HepG2 (cell line): ENCODE results near the gene SMYD4.

Experiments used
- ARHGAP35 ChIP-seq: sonication (generic); formaldehyde crosslinking; IDR thresholded peaks from 2 replicates; pipeline ENCODE4 v1.9.0; 2022; ENCODE audit warnings: mild to moderate bottlenecking, inconsistent platforms, moderate library complexity, missing genetic modification reagents, borderline replicate concordance
- CTCF ChIP-seq: sonication (generic); formaldehyde crosslinking; IDR thresholded peaks from 2 replicates; pipeline ENCODE4 v1.5.0; 2020; ENCODE audit warnings: mild to moderate bottlenecking, missing genetic modification reagents, moderate library complexity
- EP300 ChIP-seq, 3 experiments: sonication (generic) in 1 of 3; formaldehyde crosslinking in 1 of 3; IDR thresholded peaks; 2 replicates each; pipeline versions ENCODE4 v1.5.1 to v1.6.1; 2011 to 2020; ENCODE audit warnings: low read depth in 2 of 3, low read length in 2 of 3, borderline replicate concordance in 1 of 3, improper control_type of control experiment in 1 of 3, mild to moderate bottlenecking in 1 of 3, missing genetic modification reagents in 1 of 3, moderate library complexity in 1 of 3
- HNRNPLL ChIP-seq: fragments of 200-400 bp; formaldehyde crosslinking; IDR thresholded peaks from 2 replicates; pipeline ENCODE4 v1.6.1; 2017; ENCODE audit warnings: mild to moderate bottlenecking, low read depth, low read length; ENCODE audit not compliant: poor library complexity, severe bottlenecking
- HOXA9 ChIP-seq: sonication (generic); formaldehyde crosslinking; IDR thresholded peaks from 2 replicates; pipeline ENCODE4 v1.8.1; 2022; ENCODE audit warnings: missing genetic modification reagents, mild to moderate bottlenecking, moderate library complexity, borderline replicate concordance
- JUNB ChIP-seq: sonication (generic); formaldehyde crosslinking; IDR thresholded peaks from 2 replicates; pipeline ENCODE4 v1.8.0; 2022; ENCODE audit warnings: missing genetic modification reagents, mild to moderate bottlenecking, borderline replicate concordance
- MAZ ChIP-seq, 2 experiments: sonication (generic) in 1 of 2; formaldehyde crosslinking in 1 of 2; IDR thresholded peaks; 2 replicates each; pipeline versions ENCODE4 v1.5.0 to v1.6.1; 2012 to 2020; ENCODE audit warnings: low read depth in 2 of 2, mild to moderate bottlenecking in 2 of 2, borderline replicate concordance in 1 of 2, improper control_type of control experiment in 1 of 2, low read length in 1 of 2, missing genetic modification reagents in 1 of 2, moderate library complexity in 1 of 2
- NBN ChIP-seq: fragments of 450-650 bp; conservative IDR thresholded peaks from 2 replicates; pipeline ENCODE4 v1.6.1; 2017
- POLR2AphosphoS5 ChIP-seq: IDR thresholded peaks from 2 replicates; pipeline ENCODE4 v1.6.1; 2012; ENCODE audit warnings: low read depth, low read length
- RFX5 ChIP-seq: IDR thresholded peaks from 2 replicates; pipeline ENCODE4 v1.6.1; 2011; ENCODE audit warnings: low read depth, low read length, improper control_type of control experiment
- SIN3A ChIP-seq: IDR thresholded peaks from 2 replicates; pipeline ENCODE4 v1.6.1; 2011; ENCODE audit warnings: low read depth, mild to moderate bottlenecking, control low read depth, low read length, borderline replicate concordance
- SYNCRIP ChIP-seq: fragments of 200-400 bp; formaldehyde crosslinking; IDR thresholded peaks from 2 replicates; pipeline ENCODE4 v1.6.1; 2018; ENCODE audit warnings: mild to moderate bottlenecking, low read depth, low read length; ENCODE audit not compliant: insufficient read depth
- TCF7L2 ChIP-seq: IDR thresholded peaks from 2 replicates; pipeline ENCODE4 v1.6.1; 2011; ENCODE audit warnings: mild to moderate bottlenecking, low read depth, low read length, moderate library complexity
- ZNF766 ChIP-seq: sonication (generic); formaldehyde crosslinking; IDR thresholded peaks from 2 replicates; pipeline ENCODE4 v1.5.0; 2020; ENCODE audit warnings: missing genetic modification reagents, borderline replicate concordance

DNA sequence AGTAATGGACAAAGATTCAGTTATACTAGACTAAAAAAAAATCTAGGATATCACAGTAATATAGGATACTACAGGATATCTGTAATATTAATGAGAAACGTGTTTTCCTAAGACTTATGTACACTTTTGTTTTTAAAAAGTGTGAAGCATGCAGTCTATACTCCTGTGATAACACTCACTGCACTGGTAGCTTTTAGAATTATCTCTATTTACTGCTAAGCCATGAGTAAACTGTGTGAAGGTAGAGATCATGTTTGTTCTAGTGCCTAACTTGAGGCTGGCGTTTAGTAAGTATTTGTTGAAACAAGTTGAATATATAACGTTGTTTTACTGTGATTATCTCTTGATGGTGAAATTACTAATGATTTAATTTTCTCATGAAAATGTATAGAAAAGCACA lies 24.0 kb upstream of the SMYD4 start:
- no peak for TF ChIP-seq CTCF (CRISPR knock-in tag)
- no peak for TF ChIP-seq SIN3A
- TF ChIP-seq RFX5 = no peak
- TF ChIP-seq POLR2AphosphoS5 = no peak
- TF ChIP-seq NBN = no peak
- TF ChIP-seq HOXA9 (CRISPR knock-in tag) = no peak
- no peak for TF ChIP-seq EP300 (IDR thresholded peaks at IDR 0.05; ENCODE audit: low read depth in 2 of 2, low read length in 2 of 2)
- no peak for TF ChIP-seq EP300 (CRISPR knock-in tag; IDR thresholded peaks at IDR 0.05; ENCODE audit: borderline replicate concordance)
- TF ChIP-seq JUNB (CRISPR knock-in tag) = no peak
- TF ChIP-seq SYNCRIP = no peak
- no peak for TF ChIP-seq MAZ (IDR thresholded peaks at IDR 0.05; ENCODE audit: borderline replicate concordance, low read depth, low read length)
- no peak for TF ChIP-seq MAZ (CRISPR knock-in tag; IDR thresholded peaks at IDR 0.05; ENCODE audit: low read depth)
- TF ChIP-seq HNRNPLL = no peak
- no peak for TF ChIP-seq TCF7L2
- TF ChIP-seq ARHGAP35 = no peak
- TF ChIP-seq ZNF766 (CRISPR knock-in tag) = no peak
